Measurements from ENCODE around the gene GPC5. TPM values are rescaled to one million over a fixed set of nuclear protein-coding genes. Genes with fewer than 3 reads are reported as not detected.
A peak's percentile ranks its signal among the peaks of the same experiment; 100 is the strongest.

GPC5 gene
- total and polyA plus RNA-seq, 4 donors: 15.2 to 54.4 (median 24.0) TPM

DNA sequence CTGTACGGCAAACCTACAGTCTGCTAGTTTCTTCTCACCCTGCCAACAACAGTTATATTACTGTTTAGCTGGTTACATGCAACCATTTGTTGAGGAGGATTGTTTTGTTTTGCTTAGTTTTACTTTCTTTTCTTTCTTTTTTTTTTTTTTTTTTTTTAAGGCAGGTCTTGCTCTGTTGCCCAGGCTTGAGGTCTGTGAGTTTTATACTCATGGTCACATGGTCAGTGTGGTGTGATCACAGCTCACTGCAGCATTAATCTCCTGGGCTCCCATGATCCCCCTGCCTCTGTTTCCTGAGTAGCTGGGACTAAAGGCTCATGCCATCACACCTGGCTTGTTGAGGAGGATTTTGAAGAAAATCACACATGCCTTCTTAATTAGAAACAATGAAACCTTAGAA is 505.6 kb downstream of the GPC5 start:
- Histone ChIP-seq H3K36me3 (ENCODE audit: control insufficient read depth, insufficient read depth, low read length) (no peaks in the 10 kb centered on the region), H3K27ac (ENCODE audit: low read depth, low read length) (no peak overlapping the region), H3K27me3 (ENCODE audit: control insufficient read depth, insufficient read depth, low read length) (no peaks in the 10 kb centered on the region), H3K9me3 (ENCODE audit: control insufficient read depth, insufficient read depth, low read length) (no peaks in the 10 kb centered on the region), H3K4me3 (ENCODE audit: low read depth, low read length) (no peak overlapping the region), H3K4me1 (ENCODE audit: control insufficient read depth, insufficient read depth, low read length) (no peaks in the 10 kb centered on the region)
- WGBS (ENCODE audit: insufficient coverage): no CpG with 5 or more reads among the region's 1 CpG
- no peak for DNase-seq (ENCODE audit: low read depth in 4 of 6, low spot score in 6 of 6)

DNA sequence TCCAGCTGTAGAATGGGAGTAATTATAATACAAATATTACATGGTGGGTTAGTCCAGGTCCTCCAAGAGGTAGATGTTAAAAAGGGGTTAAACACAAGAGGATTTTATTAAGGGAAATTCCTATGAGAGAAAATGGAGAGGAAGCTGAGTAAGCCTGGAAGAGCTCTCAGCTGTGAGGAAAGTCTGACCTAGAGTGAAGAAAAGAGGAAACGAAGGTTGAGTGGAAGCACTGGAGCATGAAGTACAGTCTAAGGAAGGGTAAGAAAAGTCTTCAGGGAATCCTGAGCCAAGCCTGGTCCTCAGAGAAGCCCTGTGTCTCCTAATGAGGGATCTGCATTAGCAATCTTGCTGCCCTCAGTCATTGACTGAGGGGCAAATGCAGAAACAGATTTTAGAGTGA is 506.2 kb downstream of the GPC5 start:
- no peaks in the 10 kb centered on the region for H3K36me3 ChIP-seq (ENCODE audit: control insufficient read depth, insufficient read depth, low read length)
- DNase-seq (ENCODE audit: low read depth in 4 of 6, low spot score in 6 of 6): no peak
- WGBS (ENCODE audit: insufficient coverage): 67% methylated on average over 1 of the region's 1 CpG
- H3K9me3 ChIP-seq (ENCODE audit: control insufficient read depth, insufficient read depth, low read length): no peaks in the 10 kb centered on the region
- no peaks in the 10 kb centered on the region for H3K4me1 ChIP-seq (ENCODE audit: control insufficient read depth, insufficient read depth, low read length)
- no peaks in the 10 kb centered on the region for H3K27me3 ChIP-seq (ENCODE audit: control insufficient read depth, insufficient read depth, low read length)
- no peak overlapping the region for H3K4me3 ChIP-seq (ENCODE audit: low read depth, low read length)
- H3K27ac ChIP-seq (ENCODE audit: low read depth, low read length): no peak overlapping the region

DNA sequence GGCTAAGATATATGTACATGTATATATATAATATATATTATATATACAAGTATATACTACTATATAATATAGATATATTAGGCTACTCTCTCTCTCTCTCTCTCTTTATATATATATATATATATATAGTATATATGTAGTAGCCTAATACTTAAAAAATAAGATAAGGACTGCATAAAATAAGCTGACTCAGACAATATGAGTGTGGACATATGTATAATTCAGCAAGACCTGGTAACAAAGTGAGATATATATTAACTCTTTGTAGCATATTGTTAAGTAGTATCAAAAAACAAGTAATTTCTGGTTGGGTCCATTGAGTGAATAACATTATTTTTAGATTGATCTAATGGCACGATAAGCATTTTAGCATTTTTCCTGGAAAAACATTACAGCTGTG is 509.0 kb downstream of the GPC5 start:
- H3K36me3 ChIP-seq (ENCODE audit: control insufficient read depth, insufficient read depth, low read length): no peaks in the 10 kb centered on the region
- WGBS (ENCODE audit: insufficient coverage): no CpG with 5 or more reads among the region's 1 CpG

DNA sequence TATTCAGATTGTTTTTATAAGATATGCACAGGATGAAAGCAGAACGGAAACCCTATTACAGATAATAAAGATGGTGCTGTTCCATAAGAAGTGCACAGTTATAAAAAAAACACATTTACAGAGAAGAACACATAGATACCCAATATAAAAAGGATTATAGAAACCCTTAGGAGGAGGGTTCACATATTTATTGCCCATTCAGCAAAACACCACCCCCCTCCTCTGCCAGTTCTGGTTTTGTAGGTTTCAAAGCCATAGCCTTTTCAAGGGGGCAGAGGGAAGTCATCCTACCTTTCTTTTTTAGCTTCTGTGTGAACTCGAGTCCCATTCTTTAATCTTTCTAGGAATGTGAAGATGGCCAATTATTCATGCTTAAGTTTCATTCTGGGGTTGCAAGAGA is 511.2 kb downstream of the GPC5 start:
- no CpG with 5 or more reads among the region's 2 CpGs for WGBS (ENCODE audit: insufficient coverage)

More for the DNA sequence above, 509.0 kb downstream of the GPC5 start:
- Histone ChIP-seq H3K27ac (ENCODE audit: low read depth, low read length) (no peak overlapping the region), H3K9me3 (ENCODE audit: control insufficient read depth, insufficient read depth, low read length) (no peaks in the 10 kb centered on the region), H3K4me1 (ENCODE audit: control insufficient read depth, insufficient read depth, low read length) (no peaks in the 10 kb centered on the region), H3K4me3 (ENCODE audit: low read depth, low read length) (no peak overlapping the region), H3K27me3 (ENCODE audit: control insufficient read depth, insufficient read depth, low read length) (no peaks in the 10 kb centered on the region)
- DNase-seq (ENCODE audit: low read depth in 4 of 6, low spot score in 6 of 6): no peak

DNA sequence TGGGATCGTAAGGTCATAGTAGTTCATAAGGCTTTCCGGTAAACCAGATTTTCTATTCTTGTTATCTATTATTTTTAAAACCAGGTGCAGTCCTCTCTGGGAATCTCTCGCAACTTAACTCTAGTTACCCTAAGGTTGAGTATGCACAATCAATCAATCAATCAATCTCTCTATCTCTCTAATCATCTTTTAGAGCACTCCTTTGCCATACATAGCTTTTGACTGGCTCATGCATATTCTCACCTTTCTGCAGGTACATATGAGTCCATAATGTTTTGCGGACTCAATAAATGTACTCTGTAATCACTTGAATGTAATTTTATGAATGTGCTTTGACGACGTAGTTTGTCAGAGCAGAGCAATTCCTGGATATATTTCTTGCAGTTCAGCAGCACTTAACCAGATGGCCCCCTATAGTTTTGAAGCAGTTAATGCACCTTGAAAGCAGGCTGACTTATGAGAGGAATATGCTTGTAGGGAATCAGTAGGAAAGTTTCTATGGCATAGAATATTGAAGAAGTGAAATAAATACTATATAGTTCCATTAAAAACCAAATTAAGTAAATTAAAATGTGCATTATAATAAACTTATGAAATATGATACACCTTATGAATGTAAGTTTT is 524.7 kb downstream of the GPC5 start:
- H3K36me3 ChIP-seq (ENCODE audit: control insufficient read depth, insufficient read depth, low read length): no peaks in the 10 kb centered on the region
- H3K27ac ChIP-seq (ENCODE audit: low read depth, low read length): no peak overlapping the region
- H3K4me3 ChIP-seq (ENCODE audit: low read depth, low read length): no peak overlapping the region
- H3K4me1 ChIP-seq (ENCODE audit: control insufficient read depth, insufficient read depth, low read length): no peaks in the 10 kb centered on the region
- DNase-seq (ENCODE audit: low read depth in 4 of 6, low spot score in 6 of 6): peak in 1 of 6 donors; percentile 45
- H3K27me3 ChIP-seq (ENCODE audit: control insufficient read depth, insufficient read depth, low read length): no peaks in the 10 kb centered on the region
- no peaks in the 10 kb centered on the region for H3K9me3 ChIP-seq (ENCODE audit: control insufficient read depth, insufficient read depth, low read length)
- 92% methylated on average over 2 of the region's 6 CpGs for WGBS (ENCODE audit: insufficient coverage)

More for the DNA sequence above, 511.2 kb downstream of the GPC5 start:
- no peak for DNase-seq (ENCODE audit: low read depth in 4 of 6, low spot score in 6 of 6)
- Histone ChIP-seq H3K9me3 (ENCODE audit: control insufficient read depth, insufficient read depth, low read length) (no peaks in the 10 kb centered on the region), H3K4me3 (ENCODE audit: low read depth, low read length) (no peak overlapping the region), H3K36me3 (ENCODE audit: control insufficient read depth, insufficient read depth, low read length) (no peaks in the 10 kb centered on the region), H3K27me3 (ENCODE audit: control insufficient read depth, insufficient read depth, low read length) (no peaks in the 10 kb centered on the region), H3K4me1 (ENCODE audit: control insufficient read depth, insufficient read depth, low read length) (no peaks in the 10 kb centered on the region), H3K27ac (ENCODE audit: low read depth, low read length) (no peak overlapping the region)

DNA sequence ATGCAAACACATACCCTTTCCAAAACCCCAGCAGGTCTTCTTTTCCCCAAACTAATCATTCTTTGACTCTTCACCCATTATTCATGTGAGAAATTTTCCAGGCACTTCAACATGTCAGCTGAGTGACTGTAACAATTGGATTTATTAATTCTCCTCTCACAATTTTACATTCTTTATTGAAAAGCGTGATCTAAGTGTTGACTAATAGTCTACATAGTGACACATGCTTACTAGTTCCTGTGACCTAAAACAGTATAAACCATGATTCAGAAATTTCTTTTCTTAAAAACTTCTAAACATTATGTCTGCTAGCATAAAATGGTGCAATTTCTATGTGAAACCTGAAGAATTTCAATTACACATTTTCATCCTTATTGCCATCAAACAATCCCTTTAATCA is 532.3 kb downstream of the GPC5 start:
- no peak overlapping the region for H3K27ac ChIP-seq (ENCODE audit: low read depth, low read length)
- no CpG with 5 or more reads among the region's 1 CpG for WGBS (ENCODE audit: insufficient coverage)

DNA sequence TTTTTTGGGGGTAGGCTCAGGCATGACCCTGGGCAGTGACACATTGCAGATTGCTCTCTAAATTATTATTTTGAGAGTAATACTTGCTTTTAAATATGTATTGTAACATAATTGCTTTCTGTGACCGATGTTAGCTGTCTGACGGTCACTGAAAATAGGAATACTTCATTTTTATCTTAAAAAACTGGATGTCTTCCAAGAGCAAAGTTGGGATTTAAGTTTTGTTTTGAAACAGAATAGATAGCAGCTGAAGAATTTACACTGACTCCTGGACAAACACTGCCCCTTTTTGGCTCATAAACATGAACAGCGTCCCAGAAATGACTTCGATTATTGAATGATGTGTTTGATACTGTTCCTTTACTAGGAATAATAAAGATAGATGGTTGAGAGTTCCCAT is 535.9 kb downstream of the GPC5 start:
- Histone ChIP-seq H3K27ac (ENCODE audit: low read depth, low read length) (no peak overlapping the region), H3K4me1 (ENCODE audit: control insufficient read depth, insufficient read depth, low read length) (no peaks in the 10 kb centered on the region), H3K27me3 (ENCODE audit: control insufficient read depth, insufficient read depth, low read length) (no peaks in the 10 kb centered on the region), H3K9me3 (ENCODE audit: control insufficient read depth, insufficient read depth, low read length) (no peaks in the 10 kb centered on the region), H3K36me3 (ENCODE audit: control insufficient read depth, insufficient read depth, low read length) (no peaks in the 10 kb centered on the region), H3K4me3 (ENCODE audit: low read depth, low read length) (no peak overlapping the region)
- no peak for DNase-seq (ENCODE audit: low read depth in 4 of 6, low spot score in 6 of 6)
- no CpG with 5 or more reads among the region's 4 CpGs for WGBS (ENCODE audit: insufficient coverage)

More for the DNA sequence above, 532.3 kb downstream of the GPC5 start:
- Histone ChIP-seq H3K9me3 (ENCODE audit: control insufficient read depth, insufficient read depth, low read length) (no peaks in the 10 kb centered on the region), H3K4me3 (ENCODE audit: low read depth, low read length) (no peak overlapping the region), H3K27me3 (ENCODE audit: control insufficient read depth, insufficient read depth, low read length) (no peaks in the 10 kb centered on the region), H3K4me1 (ENCODE audit: control insufficient read depth, insufficient read depth, low read length) (no peaks in the 10 kb centered on the region), H3K36me3 (ENCODE audit: control insufficient read depth, insufficient read depth, low read length) (no peaks in the 10 kb centered on the region)
- DNase-seq (ENCODE audit: low read depth in 4 of 6, low spot score in 6 of 6): no peak

DNA sequence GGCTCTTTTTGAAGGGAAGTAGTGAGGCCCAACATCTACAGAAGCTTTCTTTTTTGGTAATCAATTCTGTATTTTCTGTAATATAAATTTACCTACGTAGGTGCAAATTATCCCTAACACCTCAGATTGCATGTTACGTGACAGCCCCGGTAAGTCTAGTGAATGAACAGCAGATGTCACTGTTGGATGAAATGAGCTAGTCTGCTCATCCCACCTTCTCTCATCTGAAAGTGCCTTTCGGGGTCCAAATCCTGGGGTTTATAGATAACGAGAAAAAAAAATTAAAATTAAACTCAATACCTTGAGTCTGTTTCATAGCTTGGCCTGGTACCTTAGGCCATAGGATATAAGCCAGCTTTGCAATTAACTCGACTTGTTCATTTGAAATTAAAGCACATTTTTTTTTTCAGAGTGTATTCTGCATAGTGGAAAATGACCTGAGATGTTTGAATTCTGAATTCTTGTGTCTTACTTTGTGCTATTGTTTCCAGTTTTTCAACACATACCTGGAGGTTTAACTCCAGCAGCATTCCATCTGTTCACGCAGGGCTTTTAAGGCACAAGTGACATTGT is 548.2 kb downstream of the GPC5 start:
- WGBS (ENCODE audit: insufficient coverage): no CpG with 5 or more reads among the region's 7 CpGs
- H3K4me1 ChIP-seq (ENCODE audit: control insufficient read depth, insufficient read depth, low read length): no peaks in the 10 kb centered on the region
- H3K27ac ChIP-seq (ENCODE audit: low read depth, low read length): no peak overlapping the region
- H3K9me3 ChIP-seq (ENCODE audit: control insufficient read depth, insufficient read depth, low read length): no peaks in the 10 kb centered on the region
- H3K36me3 ChIP-seq (ENCODE audit: control insufficient read depth, insufficient read depth, low read length): no peaks in the 10 kb centered on the region
- H3K4me3 ChIP-seq (ENCODE audit: low read depth, low read length): no peak overlapping the region
- H3K27me3 ChIP-seq (ENCODE audit: control insufficient read depth, insufficient read depth, low read length): no peaks in the 10 kb centered on the region
- DNase-seq (ENCODE audit: low read depth in 4 of 6, low spot score in 6 of 6): peak; percentile 33 to 93 (median 53)

DNA sequence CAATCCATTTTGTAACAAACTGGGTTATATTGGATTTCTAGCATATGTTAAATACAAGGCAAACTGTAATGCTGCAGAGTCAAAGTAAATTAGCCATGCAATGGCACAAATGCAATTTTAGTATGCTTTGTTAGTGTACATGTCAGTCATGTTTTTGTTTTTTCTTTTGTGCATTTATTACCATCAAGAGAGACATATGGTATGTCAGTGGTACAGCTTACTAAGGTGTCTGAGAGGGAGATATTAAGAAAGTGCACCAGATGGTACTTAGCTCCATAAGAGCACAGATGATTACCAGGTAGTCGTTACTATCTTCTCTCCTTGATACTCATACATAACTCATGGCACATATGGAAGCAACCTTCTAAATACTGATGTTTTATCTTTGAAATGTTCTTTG is 550.3 kb downstream of the GPC5 start:
- H3K9me3 ChIP-seq (ENCODE audit: control insufficient read depth, insufficient read depth, low read length): no peaks in the 10 kb centered on the region
- no peaks in the 10 kb centered on the region for H3K27me3 ChIP-seq (ENCODE audit: control insufficient read depth, insufficient read depth, low read length)
- no CpG with 5 or more reads among the region's 1 CpG for WGBS (ENCODE audit: insufficient coverage)
- no peak overlapping the region for H3K4me3 ChIP-seq (ENCODE audit: low read depth, low read length)
- H3K36me3 ChIP-seq (ENCODE audit: control insufficient read depth, insufficient read depth, low read length): no peaks in the 10 kb centered on the region
- H3K4me1 ChIP-seq (ENCODE audit: control insufficient read depth, insufficient read depth, low read length): no peaks in the 10 kb centered on the region
- H3K27ac ChIP-seq (ENCODE audit: low read depth, low read length): no peak overlapping the region
- peak in 2 of 6 donors; percentile 19 to 52 for DNase-seq (ENCODE audit: low read depth in 4 of 6, low spot score in 6 of 6)

DNA sequence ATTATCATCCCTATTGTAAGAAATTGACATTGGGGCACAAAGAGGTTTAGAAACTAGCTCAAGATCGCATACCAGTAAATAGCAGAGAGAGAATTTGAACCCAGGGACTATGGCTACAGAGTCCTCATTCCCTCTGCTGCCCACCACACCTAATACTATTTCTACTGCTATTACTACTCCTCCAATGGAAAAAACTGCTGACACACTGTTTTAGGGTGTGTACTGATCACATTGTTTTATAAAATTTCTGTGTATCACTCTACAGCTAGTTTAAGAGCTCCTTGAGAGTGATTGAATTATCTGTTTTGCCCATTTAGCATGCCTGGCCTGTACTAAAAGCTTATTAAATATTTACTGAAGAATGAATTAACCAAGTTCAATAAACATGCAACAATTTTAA is 552.4 kb downstream of the GPC5 start:
- H3K27ac ChIP-seq (ENCODE audit: low read depth, low read length): no peak overlapping the region
- no peaks in the 10 kb centered on the region for H3K9me3 ChIP-seq (ENCODE audit: control insufficient read depth, insufficient read depth, low read length)
- H3K4me1 ChIP-seq (ENCODE audit: control insufficient read depth, insufficient read depth, low read length): peaks cover 5% of the 10 kb centered on the region
- H3K27me3 ChIP-seq (ENCODE audit: control insufficient read depth, insufficient read depth, low read length): no peaks in the 10 kb centered on the region
- DNase-seq (ENCODE audit: low read depth in 4 of 6, low spot score in 6 of 6): no peak
- H3K4me3 ChIP-seq (ENCODE audit: low read depth, low read length): no peak overlapping the region
- no peaks in the 10 kb centered on the region for H3K36me3 ChIP-seq (ENCODE audit: control insufficient read depth, insufficient read depth, low read length)
- WGBS (ENCODE audit: insufficient coverage): no CpG with 5 or more reads among the region's 1 CpG

Measured in spinal cord (tissue), 10 donors.